IPS-NIHi7 (cell line): ENCODE data around the gene GOLIM4.

ENCODE experiments used
- DNase-seq: peaks from one replicate; pipeline ENCODE4 v3.0.0; 2012; ENCODE audit warnings: mixed read lengths; ENCODE audit errors: extremely low spot score

GOLIM4 gene

GRCh38 chr3:168100777-168101492 lies 5.2 kb upstream of the GOLIM4 start:
- DNase-seq, result no peak

GRCh38 chr3:168097381-168097780 lies 1.7 kb upstream of the GOLIM4 start:
- DNase-seq, result no peak

DNA sequence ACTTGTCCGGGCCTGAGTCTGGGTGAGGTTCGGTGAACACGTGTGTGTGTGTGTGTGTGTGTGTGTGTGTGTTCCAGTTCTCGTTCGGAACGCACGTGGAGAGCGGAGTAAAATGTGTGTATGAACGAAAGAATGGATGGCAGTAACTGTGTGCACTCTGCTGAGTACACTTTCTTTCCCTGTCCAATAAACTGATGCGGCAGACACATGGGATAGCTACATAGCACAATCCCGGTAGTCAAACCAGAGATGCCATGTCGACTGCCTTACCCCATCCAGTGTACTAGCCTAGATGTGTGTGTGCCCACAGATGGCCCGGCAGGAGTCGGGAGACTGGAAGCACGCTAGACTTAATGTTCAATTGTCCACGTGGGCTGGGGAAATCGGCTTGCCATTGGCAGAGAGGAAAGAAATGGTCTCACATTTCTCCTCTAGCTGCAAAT lies 507 bp upstream of the GOLIM4 start:
- DNase-seq, result peak; percentile 45

DNA sequence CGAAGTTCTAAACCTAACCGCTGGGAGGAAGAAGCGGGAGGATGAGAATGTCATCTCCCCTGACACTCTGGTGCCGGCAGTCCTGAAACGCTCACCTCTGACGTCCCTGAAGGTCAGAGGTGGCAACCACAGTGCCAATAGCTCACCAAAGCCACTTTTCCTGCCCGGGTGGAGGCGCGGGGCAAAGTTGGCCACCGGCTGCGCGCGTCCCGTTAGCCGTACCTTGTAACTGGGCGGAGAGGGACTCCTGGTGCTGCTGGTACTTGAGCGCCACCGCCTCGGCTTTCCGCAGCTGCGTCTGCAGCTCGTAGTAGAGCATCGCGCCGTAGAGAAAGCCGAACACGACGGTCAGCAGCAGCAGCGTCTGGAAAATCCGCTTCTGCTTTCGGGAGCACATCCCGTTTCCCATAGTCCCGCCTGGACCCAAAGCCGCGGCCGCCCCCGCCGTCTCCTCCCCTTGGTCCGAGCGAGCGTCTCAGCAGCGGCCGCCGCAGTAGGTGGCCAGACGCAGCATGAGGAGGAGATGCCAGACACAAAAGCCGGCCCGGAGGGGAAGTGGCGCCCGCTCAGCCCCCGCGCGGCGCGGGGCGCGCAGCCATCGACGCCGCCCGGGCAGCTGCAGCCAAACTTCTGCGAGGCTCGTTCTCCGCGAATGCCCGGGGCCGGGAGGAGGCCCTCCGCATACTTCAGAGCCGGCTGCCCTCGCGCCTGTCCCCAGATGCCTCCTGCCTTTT lies 680 bp downstream of the GOLIM4 start:
- DNase-seq, result peak; percentile 52

GRCh38 chr3:168094580-168094876 lies 1.2 kb downstream of the GOLIM4 start:
- peak; percentile 58 for DNase-seq

DNA sequence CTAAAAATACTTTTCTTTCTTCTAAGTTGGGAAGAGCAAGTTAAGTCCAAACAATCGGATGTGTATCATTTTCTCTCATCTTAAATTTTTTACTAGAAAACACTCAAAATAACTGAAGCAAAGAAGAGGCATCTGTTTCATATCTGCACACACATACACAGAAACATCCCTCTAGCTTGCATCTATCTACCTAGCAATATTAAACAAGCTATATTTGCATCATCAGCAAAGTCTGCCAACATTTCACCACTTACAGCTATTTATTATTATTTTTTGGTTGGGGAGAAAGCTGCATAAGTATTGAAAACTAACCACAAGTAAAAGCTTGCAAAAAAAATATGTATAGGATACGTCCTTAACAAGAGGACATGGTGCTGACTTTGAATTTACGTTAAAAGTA lies 1.9 kb downstream of the GOLIM4 start:
- no peak for DNase-seq

GRCh38 chr3:168093229-168093628 lies 2.5 kb downstream of the GOLIM4 start:
- no peak for DNase-seq

DNA sequence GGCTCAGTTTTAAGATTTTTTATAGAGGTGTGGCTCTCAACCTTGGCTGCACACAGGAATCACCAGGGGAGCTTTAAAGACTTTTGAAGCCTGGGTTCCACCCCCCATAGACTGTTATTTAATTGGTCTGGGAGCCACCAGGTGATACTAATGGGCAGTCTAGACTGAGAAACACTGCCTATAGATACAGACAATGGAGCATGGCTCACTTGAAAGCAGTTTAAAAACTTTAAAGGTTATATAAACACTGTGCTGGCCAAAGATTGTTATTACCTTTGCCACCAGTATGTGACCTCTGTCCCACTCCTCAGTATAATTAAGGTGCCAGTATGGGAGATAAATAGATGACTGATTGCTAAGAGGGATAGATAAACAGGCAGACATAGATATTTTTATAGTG lies 3.8 kb downstream of the GOLIM4 start:
- DNase-seq, result no peak

DNA sequence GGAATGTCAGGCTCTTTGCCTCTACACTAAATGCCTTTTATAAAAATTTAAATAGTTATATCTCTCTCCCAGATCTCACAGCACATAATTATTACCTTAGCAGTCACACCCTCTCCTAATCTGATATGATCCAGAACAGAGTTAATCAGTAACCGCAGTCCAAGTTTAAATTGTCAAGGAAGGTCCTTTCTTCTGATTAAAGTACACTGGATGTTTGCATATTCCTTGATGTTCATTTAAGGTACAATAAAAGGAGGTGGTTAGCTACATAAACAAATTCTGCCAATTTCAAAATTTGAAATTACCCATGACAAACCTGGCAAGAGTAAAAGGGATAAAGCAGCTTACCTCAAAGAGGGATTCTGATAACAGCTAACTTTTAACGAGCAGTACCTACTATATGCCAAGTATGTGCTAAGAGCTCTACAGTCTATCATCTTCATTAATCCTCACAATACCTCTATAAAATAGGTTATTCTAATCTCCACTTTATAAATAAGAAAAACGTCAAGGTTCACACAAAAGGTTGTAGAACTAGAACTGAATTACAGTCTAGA lies 4.3 kb downstream of the GOLIM4 start:
- no peak for DNase-seq

GRCh38 chr3:168090306-168091085 lies 5.2 kb downstream of the GOLIM4 start:
- DNase-seq, result no peak

DNA sequence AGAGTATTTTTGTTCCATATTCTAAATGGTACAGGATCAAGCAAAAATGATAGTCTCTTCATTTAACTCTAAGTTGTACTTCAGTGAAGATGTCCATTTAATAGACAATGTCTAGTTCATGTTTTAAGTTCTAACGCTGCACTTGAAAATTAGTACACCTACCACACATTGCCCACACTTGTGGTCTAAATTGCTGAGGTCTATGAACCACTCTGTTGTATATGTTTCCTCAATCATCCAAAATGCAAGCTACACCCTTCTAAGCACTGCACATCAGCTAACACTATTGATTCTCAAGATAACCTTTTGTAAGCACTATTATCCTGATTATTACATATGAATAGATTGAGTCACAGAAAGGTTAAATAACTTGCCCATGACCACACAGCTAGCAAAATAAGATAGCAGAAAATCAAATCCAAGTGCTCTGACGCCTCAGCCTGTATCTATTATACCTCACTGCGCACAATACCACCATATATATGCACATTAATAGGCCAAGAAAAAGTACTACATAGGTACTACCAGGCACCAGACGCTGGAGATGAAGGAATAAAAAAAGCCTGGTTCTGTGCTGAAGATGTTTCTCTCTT lies 6.4 kb downstream of the GOLIM4 start:
- no peak for DNase-seq

- peak; percentile 25 for DNase-seq
Observed at GRCh38 chr3:168088106-168088720, 7.5 kb downstream of the GOLIM4 start.

DNA sequence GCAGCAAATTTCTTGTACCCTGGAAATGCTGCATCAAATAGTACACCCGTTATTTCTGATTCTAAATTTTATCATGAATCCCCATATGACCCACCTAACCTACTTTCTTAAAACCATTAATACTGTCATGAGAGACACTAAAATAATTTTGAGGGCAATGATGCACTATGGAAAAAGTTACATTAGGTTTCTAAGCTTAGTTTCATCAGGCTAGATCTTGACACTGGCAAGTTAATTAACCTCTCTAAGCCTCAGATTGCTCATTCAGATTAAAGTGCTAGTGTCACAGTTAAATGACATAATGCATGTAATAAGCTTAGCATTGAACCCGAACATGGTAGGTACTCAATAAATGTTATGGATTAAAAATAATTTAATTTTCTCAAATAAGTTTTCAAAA lies 8.2 kb downstream of the GOLIM4 start:
- no peak for DNase-seq

DNA sequence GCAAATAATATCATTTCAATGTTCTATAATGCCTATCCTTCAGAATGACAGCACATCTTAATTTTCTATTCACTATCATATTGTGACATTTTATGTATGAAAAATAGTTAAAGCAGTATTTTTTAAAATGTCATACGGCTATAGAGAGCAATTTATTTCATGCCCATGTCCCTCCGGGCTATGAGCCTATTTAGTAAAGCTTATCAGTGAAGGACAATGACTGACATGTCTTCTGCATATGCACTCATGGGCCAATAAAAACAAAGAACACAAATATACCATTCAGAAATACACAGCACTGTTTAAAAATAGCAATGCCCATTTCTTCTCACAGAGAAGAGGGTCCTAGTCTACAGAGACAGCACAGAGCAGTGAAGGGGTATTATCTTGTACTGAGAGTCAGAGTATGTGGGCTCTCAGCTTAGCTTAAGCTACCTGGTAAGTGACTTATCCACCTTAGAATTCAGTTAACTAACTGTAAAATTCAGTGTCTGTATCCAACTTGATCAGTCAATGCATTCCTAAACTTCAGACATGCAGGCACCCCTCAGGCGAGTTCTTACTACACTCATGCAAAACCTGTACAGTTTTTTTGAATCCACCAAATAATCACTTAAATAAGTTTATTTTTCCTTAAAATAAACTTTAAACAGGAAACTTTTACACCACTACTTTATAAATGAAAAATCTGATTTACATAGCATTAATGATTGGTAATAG lies 9.0 kb downstream of the GOLIM4 start:
- no peak for DNase-seq

DNA sequence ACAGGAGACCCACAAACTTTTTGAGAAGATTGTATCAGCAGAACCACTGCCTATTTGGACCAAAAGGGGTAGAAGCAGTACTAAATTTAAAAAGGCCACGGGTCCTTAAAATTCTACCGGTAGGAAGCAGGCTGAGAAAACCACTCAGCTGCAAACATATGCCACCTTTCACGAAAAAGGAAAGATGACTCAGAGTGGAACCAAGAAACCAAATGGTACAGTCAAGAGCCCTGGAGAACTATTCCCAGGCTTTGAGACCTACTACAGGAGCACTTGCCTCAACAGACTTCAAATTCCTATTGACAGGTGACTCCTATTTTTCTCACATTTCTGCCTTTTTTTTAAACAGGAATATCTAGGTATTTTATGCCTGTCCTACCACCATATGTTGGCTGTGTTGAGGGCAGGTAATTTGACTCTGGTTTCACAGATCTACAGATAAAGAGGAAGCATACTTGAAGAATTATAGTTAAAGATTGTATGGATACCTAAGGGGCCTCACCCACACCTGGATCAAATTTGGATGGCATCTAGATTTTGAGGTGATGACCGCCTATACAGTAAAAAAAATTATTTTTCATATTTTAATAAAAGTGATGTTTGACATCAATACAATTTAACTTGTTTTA lies 10.1 kb downstream of the GOLIM4 start:
- DNase-seq, result no peak

- no peak for DNase-seq
Observed at GRCh38 chr3:168083906-168084305, 11.8 kb downstream of the GOLIM4 start.

DNA sequence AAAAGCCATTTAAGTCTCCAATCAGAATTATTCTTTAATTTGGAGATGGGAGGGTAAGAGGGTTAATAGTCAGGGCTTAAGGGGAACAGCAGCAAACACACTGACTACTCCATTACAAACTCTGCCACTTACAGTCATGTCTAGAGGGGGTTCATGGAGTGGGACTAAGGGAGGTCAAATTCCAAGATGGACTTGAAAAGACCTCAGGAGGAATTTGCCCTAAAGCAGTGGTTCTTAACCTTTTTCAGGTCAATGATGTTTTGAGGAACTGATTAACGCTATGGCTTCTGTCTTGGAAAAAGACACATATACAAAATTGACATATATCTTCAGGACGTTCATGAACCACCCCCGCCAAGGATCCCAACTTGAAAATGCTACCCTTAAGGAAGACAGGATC lies 13.9 kb downstream of the GOLIM4 start:
- DNase-seq, result no peak

DNA sequence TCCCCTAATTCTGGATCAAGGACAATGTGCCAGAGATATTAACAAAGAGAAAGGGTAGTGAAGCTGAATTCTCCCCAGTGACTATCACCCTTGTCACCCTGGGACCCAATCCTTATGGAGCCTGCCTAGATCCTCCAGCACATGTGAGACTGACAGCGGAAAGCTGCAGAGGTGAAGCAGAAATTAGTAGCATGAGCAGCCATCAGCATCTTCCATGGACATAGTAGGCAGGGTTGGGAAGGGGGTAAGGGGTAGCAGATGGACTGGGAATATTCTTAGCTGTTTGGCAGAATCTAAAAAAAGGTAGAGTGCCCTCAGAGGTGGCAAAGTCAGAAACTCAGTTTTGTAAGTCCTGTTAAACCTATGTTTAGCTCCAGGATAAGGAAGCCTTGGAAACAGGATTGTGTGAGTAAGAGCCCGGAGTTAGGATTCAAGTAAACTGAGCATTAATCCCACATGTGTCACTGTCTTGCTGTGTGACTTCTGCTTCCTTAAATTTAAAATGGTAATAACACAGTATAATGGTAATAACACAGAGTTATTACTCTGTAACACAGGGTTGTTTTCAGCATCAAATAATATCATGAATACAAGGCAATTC lies 14.5 kb downstream of the GOLIM4 start:
- DNase-seq, result no peak

- DNase-seq, result no peak
Observed at GRCh38 chr3:168080499-168081170, 15.1 kb downstream of the GOLIM4 start.

DNA sequence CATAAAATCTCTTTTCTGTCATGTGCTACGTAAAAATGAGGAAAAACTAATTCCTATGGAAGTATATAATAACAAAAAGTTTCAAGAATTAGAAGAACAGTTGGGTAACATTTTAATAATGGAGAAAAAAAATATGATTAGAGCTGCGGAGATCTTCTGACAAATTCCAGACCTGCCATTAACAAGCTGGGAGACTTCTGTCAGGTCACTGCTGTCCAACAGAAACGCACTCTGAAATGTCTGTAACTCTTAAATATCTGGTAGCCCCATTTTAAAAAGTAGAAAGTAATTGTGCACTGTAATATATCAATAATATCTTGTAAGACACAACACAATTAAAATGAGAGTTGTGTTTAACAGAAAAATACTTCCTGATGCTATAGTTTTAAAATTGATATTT lies 15.7 kb downstream of the GOLIM4 start:
- DNase-seq, result no peak
